NCI-H1436 (cell line): ENCODE results near the gene ELF1.
"Not testable (repeated sequence)": the region's sequence is repeated elsewhere in the genome, so short reads cannot be mapped to it uniquely, and the experiment has no call there.

Experiments used
- DNase-seq: peaks from one replicate; lab custom pipeline; 2025; lab: John Stamatoyannopoulos, UW

ELF1 gene

GRCh38 chr13:40982772-40983171 lies 36.3 kb downstream of the ELF1 start:
- DNase-seq, result peak; percentile 19

GRCh38 chr13:40981949-40982348 lies 37.2 kb downstream of the ELF1 start:
- DNase-seq, result no peak

GRCh38 chr13:40981361-40981760 lies 37.8 kb downstream of the ELF1 start:
- DNase-seq, result no peak

- no peak for DNase-seq
Measured at GRCh38 chr13:40980461-40980860, 38.7 kb downstream of the ELF1 start.

GRCh38 chr13:40979232-40979631 lies 39.9 kb downstream of the ELF1 start:
- no peak for DNase-seq

- DNase-seq, result not testable (repeated sequence)
Measured at GRCh38 chr13:40978109-40978508, 41.0 kb downstream of the ELF1 start.

- no peak for DNase-seq
Measured at GRCh38 chr13:40975441-40975840, 43.7 kb downstream of the ELF1 start.

GRCh38 chr13:40974460-40975407 lies 44.4 kb downstream of the ELF1 start:
- DNase-seq, result peak; percentile 2

- DNase-seq, result no peak
Measured at GRCh38 chr13:40973409-40973808, 45.7 kb downstream of the ELF1 start.

GRCh38 chr13:40971321-40971720 lies 47.8 kb downstream of the ELF1 start:
- DNase-seq, result no peak

- DNase-seq, result no peak
Measured at GRCh38 chr13:40970803-40971202, 48.3 kb downstream of the ELF1 start.

- DNase-seq, result no peak
Measured at GRCh38 chr13:40969169-40969901, 49.8 kb downstream of the ELF1 start.

GRCh38 chr13:40968416-40969000 lies 50.6 kb downstream of the ELF1 start:
- no peak for DNase-seq

- DNase-seq, result no peak
Measured at GRCh38 chr13:40966298-40966697, 52.8 kb downstream of the ELF1 start.

GRCh38 chr13:40963927-40964326 lies 55.2 kb downstream of the ELF1 start:
- no peak for DNase-seq

GRCh38 chr13:40961826-40962225 lies 57.3 kb downstream of the ELF1 start:
- DNase-seq, result no peak

GRCh38 chr13:40961214-40961613 lies 57.9 kb downstream of the ELF1 start:
- DNase-seq, result no peak

- no peak for DNase-seq
Measured at GRCh38 chr13:40960716-40961115, 58.4 kb downstream of the ELF1 start.

- DNase-seq, result no peak
Measured at GRCh38 chr13:40958655-40959054, 60.5 kb downstream of the ELF1 start.

GRCh38 chr13:40946485-40946884 lies 72.6 kb downstream of the ELF1 start:
- DNase-seq, result no peak

GRCh38 chr13:40943073-40943472 lies 76.0 kb downstream of the ELF1 start:
- DNase-seq, result no peak

- no peak for DNase-seq
Measured at GRCh38 chr13:40941581-40941980, 77.5 kb downstream of the ELF1 start.

- DNase-seq, result no peak
Measured at GRCh38 chr13:40940841-40941240, 78.3 kb downstream of the ELF1 start.
